GM19238 (cell line): Measurements from ENCODE around the gene MAP6D1.

Experiments
- DNase-seq: peaks from one replicate; pipeline ENCODE4 v3.0.0; 2011; ENCODE audit warnings: low spot score; ENCODE audit not compliant: insufficient read length

Gene MAP6D1

GRCh38 chr3:183823963-183824362 lies 1.4 kb downstream of the MAP6D1 start:
- no peak for DNase-seq

GRCh38 chr3:183822631-183823030 lies 2.7 kb downstream of the MAP6D1 start:
- no peak for DNase-seq

GRCh38 chr3:183819831-183820230 lies 5.5 kb downstream of the MAP6D1 start:
- DNase-seq = no peak

GRCh38 chr3:183818706-183819624 lies 6.4 kb downstream of the MAP6D1 start:
- no peak for DNase-seq

GRCh38 chr3:183818041-183818620 lies 7.2 kb downstream of the MAP6D1 start:
- DNase-seq = no peak

GRCh38 chr3:183817639-183818038 lies 7.7 kb downstream of the MAP6D1 start:
- no peak for DNase-seq

GRCh38 chr3:183816681-183817510 lies 8.5 kb downstream of the MAP6D1 start:
- DNase-seq = no peak

GRCh38 chr3:183815951-183816475 lies 9.4 kb downstream of the MAP6D1 start:
- DNase-seq = no peak

- no peak for DNase-seq
These were observed 9.8 kb downstream of the MAP6D1 start for GRCh38 chr3:183815563-183815940.

GRCh38 chr3:183814240-183814639 lies 11.1 kb downstream of the MAP6D1 start:
- DNase-seq = no peak

- DNase-seq = no peak
These were observed 12.5 kb downstream of the MAP6D1 start for GRCh38 chr3:183812761-183813445.

- DNase-seq = no peak
These were observed 13.7 kb downstream of the MAP6D1 start for GRCh38 chr3:183811638-183812037.

- DNase-seq = no peak
These were observed 14.5 kb downstream of the MAP6D1 start for GRCh38 chr3:183810643-183811594.

GRCh38 chr3:183809270-183809669 lies 16.1 kb downstream of the MAP6D1 start:
- DNase-seq = no peak

GRCh38 chr3:183808355-183808754 lies 17.0 kb downstream of the MAP6D1 start:
- no peak for DNase-seq

- no peak for DNase-seq
These were observed 17.5 kb downstream of the MAP6D1 start for GRCh38 chr3:183807881-183808280.

- DNase-seq = no peak
These were observed 18.1 kb downstream of the MAP6D1 start for GRCh38 chr3:183807209-183807728.

- DNase-seq = no peak
These were observed 22.4 kb downstream of the MAP6D1 start for GRCh38 chr3:183802989-183803388.

- no peak for DNase-seq
These were observed 23.8 kb downstream of the MAP6D1 start for GRCh38 chr3:183801601-183802000.
